Osteoblast (primary cell): ENCODE results near the gene NISCH. TPM values are rescaled to one million over a fixed set of nuclear protein-coding genes. Genes with fewer than 3 reads are reported as not detected.

Experiments
- DNase-seq: peaks from one replicate; pipeline ENCODE4 v3.0.0; 2011; ENCODE audit warnings: low spot score, mixed read lengths; ENCODE audit not compliant: insufficient read length; ENCODE audit errors: missing footprints
- H2AFZ ChIP-seq: 2 replicates; pipeline ENCODE4 v1.6.0; 2011; ENCODE audit warnings: mild to moderate bottlenecking, low read length
- H3K27ac ChIP-seq: 2 replicates; pipeline ENCODE4 v1.5.1; 2011; ENCODE audit warnings: mild to moderate bottlenecking, low read depth, low read length, moderate library complexity
- H3K27me3 ChIP-seq: 2 replicates; pipeline ENCODE4 v1.6.0; 2012; ENCODE audit warnings: mild to moderate bottlenecking, control low read depth, inconsistent platforms, low read length, moderate library complexity; ENCODE audit not compliant: insufficient read depth
- H3K36me3 ChIP-seq: 2 replicates; pipeline ENCODE4 v1.5.1; 2011; ENCODE audit warnings: mild to moderate bottlenecking, low read length, control low read depth, moderate library complexity; ENCODE audit not compliant: insufficient read depth
- H3K4me1 ChIP-seq: 2 replicates; pipeline ENCODE4 v1.5.1; 2011; ENCODE audit warnings: mild to moderate bottlenecking, low read length, control low read depth, moderate library complexity; ENCODE audit not compliant: insufficient read depth
- H3K4me2 ChIP-seq: 2 replicates; pipeline ENCODE4 v1.6.0; 2011; ENCODE audit warnings: mild to moderate bottlenecking, low read length; ENCODE audit not compliant: insufficient read depth
- H3K4me3 ChIP-seq: fragments of 200-600 bp; sonication (generic); 3 replicates; pipeline ENCODE4 v1.5.1; 2012; ENCODE audit warnings: mild to moderate bottlenecking, low read length, inconsistent platforms; ENCODE audit not compliant: insufficient read depth
- H3K79me2 ChIP-seq: 2 replicates; pipeline ENCODE4 v1.6.0; 2012; ENCODE audit warnings: mild to moderate bottlenecking, low read length, control low read depth, inconsistent platforms; ENCODE audit not compliant: insufficient read depth
- H3K9me3 ChIP-seq: 2 replicates; pipeline ENCODE4 v1.5.1; 2011; ENCODE audit warnings: low read depth, low read length, control low read depth
- H4K20me1 ChIP-seq: 2 replicates; pipeline ENCODE4 v1.6.0; 2012; ENCODE audit warnings: mild to moderate bottlenecking, low read length, control low read depth; ENCODE audit not compliant: insufficient read depth
- total RNA-seq: library from RNA; depleted of rRNA; stranded (reverse); fragments of >200 nt; gene quantifications from 2 replicates; pipeline ENCODE4 v1.2.3, GENCODE V29; 2012
- TF ChIP-seq, protein P1 (sequence below): IDR thresholded peaks from 2 replicates; pipeline ENCODE4 v1.5.1; 2011; ENCODE audit warnings: mild to moderate bottlenecking, low read depth, low read length, moderate library complexity; ENCODE audit errors: extremely low read depth

NISCH gene
- total RNA-seq, 1 donor, result 83.2 TPM

- Histone ChIP-seq H3K4me3 (no peak overlapping the region), H3K27ac (no peak overlapping the region), H3K27me3 (no peaks in the 10 kb centered on the region), H3K36me3 (no peaks in the 10 kb centered on the region), H3K79me2 (no peaks in the 10 kb centered on the region), H3K9me3 (no peaks in the 10 kb centered on the region), H3K4me2 (no peak overlapping the region), H3K4me1 (no peaks in the 10 kb centered on the region), H2AFZ (no peak overlapping the region), H4K20me1 (no peaks in the 10 kb centered on the region)
- TF ChIP-seq, protein P1, sequence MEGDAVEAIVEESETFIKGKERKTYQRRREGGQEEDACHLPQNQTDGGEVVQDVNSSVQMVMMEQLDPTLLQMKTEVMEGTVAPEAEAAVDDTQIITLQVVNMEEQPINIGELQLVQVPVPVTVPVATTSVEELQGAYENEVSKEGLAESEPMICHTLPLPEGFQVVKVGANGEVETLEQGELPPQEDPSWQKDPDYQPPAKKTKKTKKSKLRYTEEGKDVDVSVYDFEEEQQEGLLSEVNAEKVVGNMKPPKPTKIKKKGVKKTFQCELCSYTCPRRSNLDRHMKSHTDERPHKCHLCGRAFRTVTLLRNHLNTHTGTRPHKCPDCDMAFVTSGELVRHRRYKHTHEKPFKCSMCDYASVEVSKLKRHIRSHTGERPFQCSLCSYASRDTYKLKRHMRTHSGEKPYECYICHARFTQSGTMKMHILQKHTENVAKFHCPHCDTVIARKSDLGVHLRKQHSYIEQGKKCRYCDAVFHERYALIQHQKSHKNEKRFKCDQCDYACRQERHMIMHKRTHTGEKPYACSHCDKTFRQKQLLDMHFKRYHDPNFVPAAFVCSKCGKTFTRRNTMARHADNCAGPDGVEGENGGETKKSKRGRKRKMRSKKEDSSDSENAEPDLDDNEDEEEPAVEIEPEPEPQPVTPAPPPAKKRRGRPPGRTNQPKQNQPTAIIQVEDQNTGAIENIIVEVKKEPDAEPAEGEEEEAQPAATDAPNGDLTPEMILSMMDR, result no peak
- DNase-seq, result no peak
Observed at GRCh38 chr3:52443791-52444687, 11.4 kb upstream of the NISCH start.

DNA sequence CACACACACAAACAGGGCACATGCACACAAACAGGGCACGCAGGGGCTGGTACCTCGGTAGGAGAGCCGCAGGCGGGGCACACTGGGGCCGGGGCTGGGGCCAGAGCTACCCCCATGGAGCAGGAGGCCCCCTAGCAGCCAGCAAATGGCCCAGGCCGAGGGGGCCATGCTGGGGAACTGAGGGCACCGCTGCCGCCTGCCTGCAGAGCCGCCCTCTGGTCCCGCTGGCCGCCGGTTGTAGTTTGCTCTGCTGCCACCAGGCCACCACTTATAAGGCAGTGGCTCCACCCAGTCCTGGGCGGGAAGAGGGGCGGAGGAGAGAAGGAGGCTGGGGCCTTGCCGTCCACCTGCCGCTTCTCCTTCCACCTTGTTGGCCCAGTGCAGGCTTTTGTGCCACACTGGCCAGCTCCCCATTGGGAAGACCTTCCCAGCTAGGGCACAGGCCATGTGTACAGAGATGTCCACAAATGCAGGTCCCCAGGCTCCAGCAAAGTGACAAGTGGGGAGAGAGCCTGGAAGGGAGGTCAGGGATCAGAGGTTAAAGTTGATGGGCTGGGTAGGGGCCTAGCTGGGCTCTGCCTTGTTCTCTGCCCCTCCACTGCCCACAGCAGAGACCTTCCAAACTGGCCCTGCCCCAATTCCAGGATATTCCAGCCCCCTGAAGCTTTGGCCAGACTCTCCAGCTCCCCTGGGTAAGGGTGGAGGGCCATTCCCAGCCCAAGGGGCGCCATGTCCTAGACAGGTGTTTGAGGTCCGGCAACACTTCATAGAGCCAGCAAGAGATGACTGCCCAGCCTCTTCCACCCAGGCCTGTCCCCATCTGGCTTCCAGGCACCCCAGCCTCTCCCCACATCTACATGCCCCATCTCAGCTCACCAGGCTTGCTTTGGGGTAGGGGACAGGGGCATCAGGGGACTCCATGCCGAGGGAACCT is 10.3 kb upstream of the NISCH start, which contains the start of gene SEMA3G:
TSS of gene SEMA3G (minus strand) at position 244 of the 934 bp plus-strand sequence. CDS start at position 168, 76 bp downstream.
- no peaks in the 10 kb centered on the region for H3K27me3 ChIP-seq
- H3K27ac ChIP-seq, result no peak within 1 kb of the TSS
- H3K4me1 ChIP-seq, result no peaks in the 10 kb centered on the region
- no peaks in the 10 kb centered on the region for H3K9me3 ChIP-seq
- H3K4me2 ChIP-seq, result peak within 1 kb of the TSS; percentile 28
- H4K20me1 ChIP-seq, result no peaks in the 10 kb centered on the region
- TF ChIP-seq, protein P1, result peak; percentile 42
- H3K79me2 ChIP-seq, result no peaks in the 10 kb centered on the region
- H3K4me3 ChIP-seq, result no peak within 1 kb of the TSS
- no peaks in the 10 kb centered on the region for H3K36me3 ChIP-seq
- DNase-seq, result peak; percentile 97
- no peak within 1 kb of the TSS for H2AFZ ChIP-seq

GRCh38 chr3:52446042-52446441 is 9.4 kb upstream of the NISCH start:
- Histone ChIP-seq H4K20me1 (no peaks in the 10 kb centered on the region), H3K79me2 (no peaks in the 10 kb centered on the region), H3K36me3 (no peaks in the 10 kb centered on the region), H3K4me3 (no peak overlapping the region), H3K27ac (no peak overlapping the region), H3K27me3 (no peaks in the 10 kb centered on the region), H3K9me3 (no peaks in the 10 kb centered on the region), H2AFZ (no peak overlapping the region), H3K4me1 (no peaks in the 10 kb centered on the region), H3K4me2 (no peak overlapping the region)
- TF ChIP-seq, protein P1, result no peak
- DNase-seq, result no peak
